ENCODE measurements around the gene VKORC1L1. TPM values are rescaled to one million over a fixed set of nuclear protein-coding genes. Genes with fewer than 3 reads are reported as not detected.

VKORC1L1 gene
- total and polyA plus RNA-seq, 10 of the 15 experiments (the other 5 are each of a cell fraction or from before 2014, with no cell fraction given): 3.3 to 18.8 (median 12.5) TPM

DNA sequence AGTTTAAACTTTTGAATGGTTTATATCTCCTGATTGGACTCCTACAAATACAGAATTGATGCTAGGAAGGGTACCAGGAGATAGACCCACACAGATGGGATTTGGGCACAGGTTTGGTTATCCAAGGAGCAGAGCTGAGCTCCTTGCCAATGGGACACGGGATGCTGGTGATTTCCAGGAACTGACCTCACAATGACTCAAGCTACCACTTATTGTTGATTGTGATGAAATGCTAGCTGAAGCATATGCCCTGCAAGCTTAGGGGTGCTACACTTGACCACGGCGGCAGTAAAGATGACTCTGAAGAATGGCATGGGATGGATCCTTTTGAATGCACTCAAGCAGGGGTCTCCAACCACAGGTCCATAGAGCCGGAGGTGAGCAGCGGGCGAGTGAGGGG is 45.5 kb upstream of the VKORC1L1 start:
- H3K79me2 ChIP-seq (ENCODE audit: control insufficient read depth, insufficient read depth, low read length): no peaks in the 10 kb centered on the region
- intact Hi-C loops (cut with micrococcal nuclease; ENCODE audit: unreplicated experiment): no loop called here
- POLR2A ChIA-PET: no interaction called here
- ATAC-seq: no peak
- RAD21 ChIA-PET (ENCODE audit: unreplicated experiment): interaction anchor here (0.7 to 1.8 kb wide), 2 partner anchors 13 kb away, joined by 3 to 5 read pairs; no protein-coding TSS in a partner anchor
- no peak overlapping the region for H3K9ac ChIP-seq (ENCODE audit: control insufficient read depth, insufficient read depth, low read length)
- DNase-seq (ENCODE audit: low read depth, low spot score): no peak
- H3K27me3 ChIP-seq (replicated peaks in 1 of 2; ENCODE audit: control insufficient read depth in 2 of 2, insufficient read depth in 2 of 2, low read length in 1 of 2): no peaks in the 10 kb centered on the region
- H3K4me3 ChIP-seq: no peak overlapping the region
- no peak overlapping the region for H2AFZ ChIP-seq (ENCODE audit: control insufficient read depth, low read depth, low read length)
- BruUV-seq (replicated peaks): no TSS peak
- no peak for FAIRE-seq
- in situ Hi-C loops (cut with MboI): no loop called here
- no peaks in the 10 kb centered on the region for H4K20me1 ChIP-seq (ENCODE audit: control insufficient read depth, insufficient read depth)
- H3K36me3 ChIP-seq (ENCODE audit: control insufficient read depth in 2 of 2, insufficient read depth in 2 of 2, low read length in 1 of 2): peaks cover 4 to 5% of the 10 kb centered on the region in 2 experiments; a peak in 3 of 4 replicates
- H3K9me3 ChIP-seq (replicated peaks; ENCODE audit: control insufficient read depth, insufficient read depth, low read length): no peaks in the 10 kb centered on the region
- H3K4me1 ChIP-seq (ENCODE audit: control insufficient read depth, insufficient read depth, low read length): no peaks in the 10 kb centered on the region
- no peak overlapping the region for H3K4me2 ChIP-seq (ENCODE audit: control insufficient read depth, insufficient read depth)
- 91% methylated on average over 6 of the region's 6 CpGs for WGBS (ENCODE audit: insufficient coverage, insufficient replicate concordance, low lambda C conversion rate, missing lambda C conversion rate)
- CTCF ChIA-PET: interaction anchor here (0.6 to 2.8 kb wide), 2 partner anchors 13 to 76 kb away, joined by 3 to 14 read pairs; no protein-coding TSS in a partner anchor
- no peak overlapping the region for H3K27ac ChIP-seq (ENCODE audit: control insufficient read depth, insufficient read depth)
- SMC1A ChIA-PET (ENCODE audit: uncharacterized antibody, unreplicated experiment): no interaction called here
- TF ChIP-seq POLR2AphosphoS5 (IDR thresholded peaks at IDR 0.05; ENCODE audit: low read length) (no peak), KDM1A (IDR thresholded peaks at IDR 0.05; ENCODE audit: borderline replicate concordance) (no peak), STAT3 (IDR thresholded peaks at IDR 0.05; ENCODE audit: low read depth, low read length) (no peak), NRF1 (conservative IDR thresholded peaks at IDR 0.05; ENCODE audit: low read depth, low read length) (no peak), ZNF274 (IDR thresholded peaks at IDR 0.05; ENCODE audit: insufficient read depth, insufficient read length) (no peak), NR2C1 (IDR thresholded peaks at IDR 0.05) (no peak), BHLHE40 (IDR thresholded peaks at IDR 0.05; ENCODE audit: borderline replicate concordance in 1 of 2, low read depth in 2 of 2, low read length in 1 of 2) (no peak)
- TF ChIP-seq, protein P1, sequence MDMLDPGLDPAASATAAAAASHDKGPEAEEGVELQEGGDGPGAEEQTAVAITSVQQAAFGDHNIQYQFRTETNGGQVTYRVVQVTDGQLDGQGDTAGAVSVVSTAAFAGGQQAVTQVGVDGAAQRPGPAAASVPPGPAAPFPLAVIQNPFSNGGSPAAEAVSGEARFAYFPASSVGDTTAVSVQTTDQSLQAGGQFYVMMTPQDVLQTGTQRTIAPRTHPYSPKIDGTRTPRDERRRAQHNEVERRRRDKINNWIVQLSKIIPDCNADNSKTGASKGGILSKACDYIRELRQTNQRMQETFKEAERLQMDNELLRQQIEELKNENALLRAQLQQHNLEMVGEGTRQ (IDR thresholded peaks at IDR 0.05; ENCODE audit: borderline replicate concordance, low read depth, low read length): no peak
- TF ChIP-seq, protein P2, sequence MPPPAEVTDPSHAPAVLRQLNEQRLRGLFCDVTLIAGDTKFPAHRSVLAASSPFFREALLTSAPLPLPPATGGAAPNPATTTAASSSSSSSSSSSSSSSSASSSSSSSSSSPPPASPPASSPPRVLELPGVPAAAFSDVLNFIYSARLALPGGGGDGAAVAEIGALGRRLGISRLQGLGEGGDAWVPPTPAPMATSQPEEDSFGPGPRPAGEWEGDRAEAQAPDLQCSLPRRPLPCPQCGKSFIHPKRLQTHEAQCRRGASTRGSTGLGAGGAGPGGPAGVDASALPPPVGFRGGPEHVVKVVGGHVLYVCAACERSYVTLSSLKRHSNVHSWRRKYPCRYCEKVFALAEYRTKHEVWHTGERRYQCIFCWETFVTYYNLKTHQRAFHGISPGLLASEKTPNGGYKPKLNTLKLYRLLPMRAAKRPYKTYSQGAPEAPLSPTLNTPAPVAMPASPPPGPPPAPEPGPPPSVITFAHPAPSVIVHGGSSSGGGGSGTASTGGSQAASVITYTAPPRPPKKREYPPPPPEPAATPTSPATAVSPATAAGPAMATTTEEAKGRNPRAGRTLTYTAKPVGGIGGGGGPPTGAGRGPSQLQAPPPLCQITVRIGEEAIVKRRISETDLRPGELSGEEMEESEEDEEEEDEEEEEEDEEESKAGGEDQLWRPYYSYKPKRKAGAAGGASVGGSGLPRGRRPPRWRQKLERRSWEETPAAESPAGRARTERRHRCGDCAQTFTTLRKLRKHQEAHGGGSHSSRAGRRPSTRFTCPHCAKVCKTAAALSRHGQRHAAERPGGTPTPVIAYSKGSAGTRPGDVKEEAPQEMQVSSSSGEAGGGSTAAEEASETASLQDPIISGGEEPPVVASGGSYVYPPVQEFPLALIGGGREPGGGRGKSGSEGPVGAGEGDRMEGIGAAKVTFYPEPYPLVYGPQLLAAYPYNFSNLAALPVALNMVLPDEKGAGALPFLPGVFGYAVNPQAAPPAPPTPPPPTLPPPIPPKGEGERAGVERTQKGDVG (CRISPR knock-in tag; IDR thresholded peaks at IDR 0.05): no peak
- TF ChIP-seq, protein P3, sequence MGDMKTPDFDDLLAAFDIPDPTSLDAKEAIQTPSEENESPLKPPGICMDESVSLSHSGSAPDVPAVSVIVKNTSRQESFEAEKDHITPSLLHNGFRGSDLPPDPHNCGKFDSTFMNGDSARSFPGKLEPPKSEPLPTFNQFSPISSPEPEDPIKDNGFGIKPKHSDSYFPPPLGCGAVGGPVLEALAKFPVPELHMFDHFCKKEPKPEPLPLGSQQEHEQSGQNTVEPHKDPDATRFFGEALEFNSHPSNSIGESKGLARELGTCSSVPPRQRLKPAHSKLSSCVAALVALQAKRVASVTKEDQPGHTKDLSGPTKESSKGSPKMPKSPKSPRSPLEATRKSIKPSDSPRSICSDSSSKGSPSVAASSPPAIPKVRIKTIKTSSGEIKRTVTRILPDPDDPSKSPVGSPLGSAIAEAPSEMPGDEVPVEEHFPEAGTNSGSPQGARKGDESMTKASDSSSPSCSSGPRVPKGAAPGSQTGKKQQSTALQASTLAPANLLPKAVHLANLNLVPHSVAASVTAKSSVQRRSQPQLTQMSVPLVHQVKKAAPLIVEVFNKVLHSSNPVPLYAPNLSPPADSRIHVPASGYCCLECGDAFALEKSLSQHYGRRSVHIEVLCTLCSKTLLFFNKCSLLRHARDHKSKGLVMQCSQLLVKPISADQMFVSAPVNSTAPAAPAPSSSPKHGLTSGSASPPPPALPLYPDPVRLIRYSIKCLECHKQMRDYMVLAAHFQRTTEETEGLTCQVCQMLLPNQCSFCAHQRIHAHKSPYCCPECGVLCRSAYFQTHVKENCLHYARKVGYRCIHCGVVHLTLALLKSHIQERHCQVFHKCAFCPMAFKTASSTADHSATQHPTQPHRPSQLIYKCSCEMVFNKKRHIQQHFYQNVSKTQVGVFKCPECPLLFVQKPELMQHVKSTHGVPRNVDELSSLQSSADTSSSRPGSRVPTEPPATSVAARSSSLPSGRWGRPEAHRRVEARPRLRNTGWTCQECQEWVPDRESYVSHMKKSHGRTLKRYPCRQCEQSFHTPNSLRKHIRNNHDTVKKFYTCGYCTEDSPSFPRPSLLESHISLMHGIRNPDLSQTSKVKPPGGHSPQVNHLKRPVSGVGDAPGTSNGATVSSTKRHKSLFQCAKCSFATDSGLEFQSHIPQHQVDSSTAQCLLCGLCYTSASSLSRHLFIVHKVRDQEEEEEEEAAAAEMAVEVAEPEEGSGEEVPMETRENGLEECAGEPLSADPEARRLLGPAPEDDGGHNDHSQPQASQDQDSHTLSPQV (IDR thresholded peaks at IDR 0.05): no peak
